ENCODE measurements around the gene TMEM52.

GRCh38 chr1:1899266-1899966, 19.7 kb downstream of the TMEM52 start:
- TF ChIP-seq ZFP82 (CRISPR knock-in tag; IDR thresholded peaks at IDR 0.05; ENCODE audit: borderline replicate concordance) (no peak), CTCF (CRISPR knock-in tag; IDR thresholded peaks at IDR 0.05) (peak; percentile 78), ZNF792 (CRISPR knock-in tag; IDR thresholded peaks at IDR 0.05) (no peak), POLR2AphosphoS5 (IDR thresholded peaks at IDR 0.05; ENCODE audit: low read depth, low read length) (no peak), ZNF335 (CRISPR knock-in tag; IDR thresholded peaks at IDR 0.05) (no peak), JDP2 (CRISPR knock-in tag; IDR thresholded peaks at IDR 0.05; ENCODE audit: borderline replicate concordance) (no peak), TMF1 (CRISPR knock-in tag; IDR thresholded peaks at IDR 0.05; ENCODE audit: low read depth) (no peak), POLR2A (IDR thresholded peaks at IDR 0.05; ENCODE audit: insufficient read depth in 1 of 2, low read depth in 2 of 2, low read length in 2 of 2) (no peak)
- TF ChIP-seq, protein P1, sequence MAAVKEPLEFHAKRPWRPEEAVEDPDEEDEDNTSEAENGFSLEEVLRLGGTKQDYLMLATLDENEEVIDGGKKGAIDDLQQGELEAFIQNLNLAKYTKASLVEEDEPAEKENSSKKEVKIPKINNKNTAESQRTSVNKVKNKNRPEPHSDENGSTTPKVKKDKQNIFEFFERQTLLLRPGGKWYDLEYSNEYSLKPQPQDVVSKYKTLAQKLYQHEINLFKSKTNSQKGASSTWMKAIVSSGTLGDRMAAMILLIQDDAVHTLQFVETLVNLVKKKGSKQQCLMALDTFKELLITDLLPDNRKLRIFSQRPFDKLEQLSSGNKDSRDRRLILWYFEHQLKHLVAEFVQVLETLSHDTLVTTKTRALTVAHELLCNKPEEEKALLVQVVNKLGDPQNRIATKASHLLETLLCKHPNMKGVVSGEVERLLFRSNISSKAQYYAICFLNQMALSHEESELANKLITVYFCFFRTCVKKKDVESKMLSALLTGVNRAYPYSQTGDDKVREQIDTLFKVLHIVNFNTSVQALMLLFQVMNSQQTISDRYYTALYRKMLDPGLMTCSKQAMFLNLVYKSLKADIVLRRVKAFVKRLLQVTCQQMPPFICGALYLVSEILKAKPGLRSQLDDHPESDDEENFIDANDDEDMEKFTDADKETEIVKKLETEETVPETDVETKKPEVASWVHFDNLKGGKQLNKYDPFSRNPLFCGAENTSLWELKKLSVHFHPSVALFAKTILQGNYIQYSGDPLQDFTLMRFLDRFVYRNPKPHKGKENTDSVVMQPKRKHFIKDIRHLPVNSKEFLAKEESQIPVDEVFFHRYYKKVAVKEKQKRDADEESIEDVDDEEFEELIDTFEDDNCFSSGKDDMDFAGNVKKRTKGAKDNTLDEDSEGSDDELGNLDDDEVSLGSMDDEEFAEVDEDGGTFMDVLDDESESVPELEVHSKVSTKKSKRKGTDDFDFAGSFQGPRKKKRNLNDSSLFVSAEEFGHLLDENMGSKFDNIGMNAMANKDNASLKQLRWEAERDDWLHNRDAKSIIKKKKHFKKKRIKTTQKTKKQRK (IDR thresholded peaks at IDR 0.05; ENCODE audit: low read length) = no peak
- TF ChIP-seq, protein P2, sequence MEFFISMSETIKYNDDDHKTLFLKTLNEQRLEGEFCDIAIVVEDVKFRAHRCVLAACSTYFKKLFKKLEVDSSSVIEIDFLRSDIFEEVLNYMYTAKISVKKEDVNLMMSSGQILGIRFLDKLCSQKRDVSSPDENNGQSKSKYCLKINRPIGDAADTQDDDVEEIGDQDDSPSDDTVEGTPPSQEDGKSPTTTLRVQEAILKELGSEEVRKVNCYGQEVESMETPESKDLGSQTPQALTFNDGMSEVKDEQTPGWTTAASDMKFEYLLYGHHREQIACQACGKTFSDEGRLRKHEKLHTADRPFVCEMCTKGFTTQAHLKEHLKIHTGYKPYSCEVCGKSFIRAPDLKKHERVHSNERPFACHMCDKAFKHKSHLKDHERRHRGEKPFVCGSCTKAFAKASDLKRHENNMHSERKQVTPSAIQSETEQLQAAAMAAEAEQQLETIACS (CRISPR knock-in tag; IDR thresholded peaks at IDR 0.05) = no peak
